Midbrain (tissue), 1 donor: Measurements from ENCODE around the gene TUBGCP6.

ENCODE experiments used
- DNase-seq: peaks from one replicate; lab custom pipeline; 2025; lab: John Stamatoyannopoulos, UW

The TUBGCP6 gene

DNA sequence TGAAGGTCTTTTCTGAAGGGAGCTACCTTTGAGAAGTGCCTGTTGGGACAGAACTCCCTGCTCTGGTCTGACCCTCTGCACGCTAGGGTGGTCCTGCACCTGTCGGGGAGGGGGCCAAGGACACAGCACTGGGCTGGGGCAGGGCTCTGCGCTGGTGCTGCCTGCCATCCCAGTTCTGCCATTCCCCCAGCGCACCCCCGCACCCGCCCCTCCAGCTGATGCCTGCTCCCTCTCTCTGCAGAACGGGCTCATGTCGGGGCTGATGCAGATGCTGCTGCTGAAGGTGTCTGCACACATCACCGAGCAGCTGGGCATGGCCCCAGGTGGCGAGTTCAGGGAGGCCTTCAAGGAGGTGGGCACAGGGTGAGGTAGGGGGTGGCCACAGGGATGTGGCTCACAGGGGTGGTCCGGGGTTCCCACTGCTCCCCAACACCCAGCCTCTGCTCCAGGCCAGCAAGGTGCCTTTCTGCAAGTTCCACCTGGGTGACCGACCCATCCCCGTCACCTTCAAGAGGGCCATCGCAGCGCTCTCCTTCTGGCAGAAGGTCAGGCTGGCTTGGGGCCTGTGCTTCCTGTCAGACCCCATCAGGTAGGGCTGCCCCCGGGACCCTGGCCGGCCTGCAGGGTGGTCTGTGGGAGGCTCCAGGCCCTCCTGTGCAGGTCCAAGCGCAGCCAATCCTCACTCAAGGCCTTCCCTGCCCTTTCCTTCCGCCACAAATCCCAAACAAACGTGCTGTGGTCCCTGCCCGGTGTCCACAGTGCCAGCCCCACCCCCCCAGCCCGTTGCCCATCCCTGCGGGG, 47.6 kb downstream of the TUBGCP6 start:
- no peak for DNase-seq

- no peak for DNase-seq
Measured at GRCh38 chr22:50196256-50196655, 48.6 kb downstream of the TUBGCP6 start.

DNA sequence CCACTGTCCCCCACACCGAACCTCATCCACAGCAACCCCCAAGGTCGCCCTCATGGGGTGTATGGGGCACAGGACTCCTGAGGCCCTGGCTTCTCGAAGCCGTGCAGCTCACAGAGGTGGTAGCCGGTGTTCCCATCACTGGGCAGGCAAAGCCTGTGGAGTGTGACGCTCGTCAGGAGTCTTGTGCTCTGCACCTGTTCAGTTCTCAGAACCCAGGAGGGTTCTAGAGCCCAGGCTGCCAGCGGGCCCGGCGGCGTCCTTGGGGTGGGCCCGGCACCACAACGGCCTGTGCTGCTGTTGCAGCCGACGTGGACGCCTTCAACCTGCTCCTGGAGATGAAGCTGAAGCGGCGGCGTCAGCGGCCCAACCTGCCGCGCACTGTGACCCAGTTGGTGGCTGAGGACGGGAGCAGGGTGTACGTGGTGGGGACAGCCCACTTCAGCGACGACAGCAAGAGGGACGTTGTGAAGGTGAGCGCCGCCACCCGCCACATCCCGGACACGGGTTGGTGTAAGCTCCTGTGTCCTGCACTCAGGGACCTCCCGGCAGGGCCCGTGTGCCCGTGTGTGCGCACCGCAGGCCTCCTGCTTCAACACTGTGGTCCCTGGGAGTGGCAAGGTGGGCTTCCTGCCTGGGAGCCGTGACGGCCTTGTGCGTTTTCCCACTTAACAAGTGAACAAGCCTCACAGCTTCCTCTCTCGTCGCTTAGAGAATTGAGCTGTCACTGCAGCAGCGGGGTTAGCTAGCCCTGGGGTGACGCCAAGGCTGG, 50.6 kb downstream of the TUBGCP6 start:
- DNase-seq = no peak

- DNase-seq = no peak
Measured at GRCh38 chr22:50193621-50194020, 51.2 kb downstream of the TUBGCP6 start.

- no peak for DNase-seq
Measured at GRCh38 chr22:50192436-50193204, 52.2 kb downstream of the TUBGCP6 start.

GRCh38 chr22:50190941-50191741, 53.7 kb downstream of the TUBGCP6 start:
- no peak for DNase-seq

DNA sequence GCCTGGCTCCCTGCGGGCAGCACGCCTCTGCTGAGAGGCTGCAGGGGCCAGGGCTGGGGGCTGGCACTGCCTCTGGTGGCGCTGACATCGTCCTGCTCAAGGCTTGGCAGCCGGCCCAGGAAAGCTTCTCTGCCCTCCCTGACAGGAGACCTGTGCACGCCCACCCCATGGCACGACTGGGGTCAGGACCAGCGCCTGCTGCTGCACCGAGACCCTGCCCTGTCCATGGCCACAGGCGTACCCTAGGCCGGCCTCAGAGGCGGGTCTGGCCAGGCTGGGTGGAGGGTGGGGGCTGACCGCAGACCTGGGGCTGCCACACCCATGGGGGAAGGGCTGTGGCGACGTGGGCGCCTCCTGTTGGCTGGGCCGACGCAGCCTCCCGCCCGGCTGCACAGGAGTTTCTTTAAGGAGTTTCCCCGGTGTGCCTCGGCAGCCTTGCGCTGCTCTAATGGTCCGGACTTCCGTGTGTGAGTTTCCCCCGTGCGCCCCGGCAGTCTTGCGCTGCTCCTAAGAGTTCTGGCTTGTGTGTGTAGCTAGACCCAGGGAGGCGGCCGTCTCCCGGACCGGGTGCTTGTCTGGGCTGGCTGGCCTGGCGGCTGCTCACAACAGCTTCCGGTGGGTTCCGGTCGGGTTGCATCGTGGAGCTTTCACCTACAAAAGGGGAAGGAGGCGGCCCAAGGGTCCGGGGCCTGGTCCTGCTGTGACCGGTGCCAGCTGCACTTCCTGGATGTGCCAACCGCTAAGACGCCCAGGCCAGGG, 54.5 kb downstream of the TUBGCP6 start:
- peak; percentile 34 for DNase-seq

DNA sequence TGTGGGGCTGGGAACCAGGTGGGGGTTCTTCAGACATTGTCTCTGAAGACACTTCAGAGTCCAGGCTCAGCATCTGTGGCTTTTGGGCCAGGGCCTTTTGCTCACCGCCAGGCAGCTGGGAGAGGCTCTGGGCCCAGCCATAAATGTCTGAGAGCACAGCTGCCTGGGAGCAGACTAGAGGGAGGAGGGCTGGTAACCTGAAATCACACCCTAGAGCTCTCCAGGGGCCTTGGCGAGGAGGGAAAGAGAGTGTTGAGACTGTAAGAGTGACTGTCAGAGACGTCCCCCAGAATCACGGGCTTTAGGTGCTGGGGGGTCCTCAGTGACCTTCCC, 55.0 kb downstream of the TUBGCP6 start:
- DNase-seq = no peak

DNA sequence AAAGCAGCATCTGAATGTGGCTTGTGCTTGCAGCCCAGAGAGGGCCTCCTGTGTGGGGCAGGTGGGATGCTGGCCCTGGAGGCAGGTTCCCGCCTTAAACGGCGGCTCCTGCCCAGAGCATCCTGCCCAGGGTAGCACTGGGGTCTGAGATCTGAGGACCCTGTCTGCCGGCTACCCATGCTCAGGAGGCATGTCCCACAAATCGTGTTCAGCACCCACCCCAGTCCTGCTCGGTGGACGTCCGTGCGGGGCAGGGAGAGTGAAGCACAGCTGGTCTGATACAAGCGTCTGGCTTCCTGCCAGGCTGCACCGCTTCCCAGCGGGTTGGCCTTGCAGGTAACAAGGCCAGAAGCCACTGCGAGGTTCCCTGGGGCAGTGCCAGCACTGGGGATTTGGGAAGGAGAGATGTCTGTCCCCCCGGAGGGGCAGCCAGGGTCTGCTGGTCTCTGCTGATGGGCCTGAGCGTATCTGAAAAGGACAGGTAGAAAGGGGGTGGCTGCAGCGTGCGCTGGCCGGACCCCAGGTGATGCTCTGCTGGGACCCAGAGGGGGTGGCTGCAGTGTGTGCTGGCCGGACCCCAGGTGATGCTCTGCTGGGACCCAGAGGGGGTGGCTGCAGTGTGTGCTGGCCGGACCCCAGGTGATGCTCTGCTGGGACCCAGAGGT, 55.5 kb downstream of the TUBGCP6 start:
- no peak for DNase-seq

DNA sequence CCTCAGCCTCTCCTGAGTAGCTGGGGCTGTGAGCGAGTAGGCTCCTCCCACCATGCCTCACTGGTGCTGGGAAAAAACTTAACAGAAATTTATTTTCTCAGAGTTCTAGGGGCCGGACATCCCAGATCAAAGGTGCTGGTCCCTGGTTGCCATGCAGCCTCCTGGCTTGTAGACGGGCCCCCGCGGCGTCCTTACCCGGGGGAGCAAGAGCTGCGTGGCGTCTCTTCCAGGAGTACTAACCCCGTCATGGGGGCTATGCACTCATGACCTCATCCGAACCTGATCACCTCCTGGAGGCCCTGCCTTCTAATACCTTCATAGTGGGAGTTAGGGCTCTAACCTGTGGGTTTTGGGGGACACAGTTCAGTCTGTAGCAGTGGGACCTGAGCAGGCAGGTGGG, 56.5 kb downstream of the TUBGCP6 start:
- DNase-seq = no peak

GRCh38 chr22:50186761-50187523, 57.9 kb downstream of the TUBGCP6 start:
- no peak for DNase-seq

- no peak for DNase-seq
Measured at GRCh38 chr22:50186181-50186714, 58.6 kb downstream of the TUBGCP6 start.

DNA sequence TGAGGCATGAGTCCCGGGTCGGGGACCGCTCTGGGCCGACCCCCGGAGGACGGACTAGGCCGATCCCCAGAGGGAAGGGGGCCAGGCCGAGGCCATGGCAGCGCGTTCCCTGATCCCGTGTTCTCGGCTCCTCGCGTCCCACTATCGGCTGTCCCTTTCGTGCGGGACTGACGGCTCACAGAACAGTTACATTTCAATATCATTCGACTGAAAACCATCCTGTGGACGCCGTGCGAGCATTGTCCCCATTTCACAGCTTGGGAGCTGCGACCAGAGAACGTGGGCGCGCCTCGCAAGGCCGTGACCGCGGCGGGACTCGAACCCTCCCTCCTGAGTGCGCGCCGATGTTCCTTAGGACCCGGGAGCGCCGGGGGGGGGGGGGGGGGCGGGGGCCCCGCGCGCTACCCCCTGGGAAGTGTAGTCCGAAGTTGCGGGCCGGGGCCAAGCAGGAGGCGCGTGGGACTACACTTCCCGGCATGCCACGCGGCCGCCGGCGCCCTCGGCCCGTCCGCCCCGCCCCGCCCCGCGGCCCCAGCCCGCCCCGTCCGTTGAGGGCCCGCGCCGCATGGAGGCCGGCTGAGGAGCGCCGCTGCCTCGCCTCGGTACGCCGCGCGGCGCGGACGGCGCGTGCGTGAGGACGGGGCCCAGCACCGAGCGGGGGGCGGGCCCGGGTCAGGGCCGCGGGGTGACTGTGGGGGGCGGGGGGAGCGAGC, 59.3 kb downstream of the TUBGCP6 start, which contains the start of gene TRABD:
Gene TRABD, plus strand, starts transcription at position 539 of the 713 bp plus-strand sequence. CDS start 7,148 bp downstream, outside the sequence.
- peak; percentile 91 for DNase-seq

DNA sequence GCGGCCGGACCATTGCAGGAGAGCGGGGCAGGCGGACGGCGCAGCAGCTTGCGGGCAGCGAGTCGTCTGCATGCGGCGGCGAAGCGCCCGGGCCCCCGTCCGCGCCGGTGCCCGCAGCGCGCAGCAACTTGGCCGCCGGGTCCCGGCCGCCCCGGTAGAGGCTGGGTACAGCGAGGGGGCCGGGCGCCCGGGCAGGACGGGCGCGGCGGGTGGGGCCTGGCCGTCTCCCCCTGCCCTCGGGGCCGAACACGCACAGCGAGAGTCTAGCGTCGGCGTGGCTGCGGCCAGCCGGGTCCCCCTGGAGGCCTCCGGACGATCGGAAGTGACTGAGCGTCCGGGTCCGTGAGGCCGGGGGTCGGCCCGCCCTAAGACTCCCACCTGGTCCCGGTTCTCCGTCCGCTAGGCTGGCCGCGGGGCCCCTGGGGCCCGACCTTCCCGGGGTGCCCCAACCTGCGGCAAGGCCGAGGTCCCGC, 59.9 kb downstream of the TUBGCP6 start:
- no peak for DNase-seq

DNA sequence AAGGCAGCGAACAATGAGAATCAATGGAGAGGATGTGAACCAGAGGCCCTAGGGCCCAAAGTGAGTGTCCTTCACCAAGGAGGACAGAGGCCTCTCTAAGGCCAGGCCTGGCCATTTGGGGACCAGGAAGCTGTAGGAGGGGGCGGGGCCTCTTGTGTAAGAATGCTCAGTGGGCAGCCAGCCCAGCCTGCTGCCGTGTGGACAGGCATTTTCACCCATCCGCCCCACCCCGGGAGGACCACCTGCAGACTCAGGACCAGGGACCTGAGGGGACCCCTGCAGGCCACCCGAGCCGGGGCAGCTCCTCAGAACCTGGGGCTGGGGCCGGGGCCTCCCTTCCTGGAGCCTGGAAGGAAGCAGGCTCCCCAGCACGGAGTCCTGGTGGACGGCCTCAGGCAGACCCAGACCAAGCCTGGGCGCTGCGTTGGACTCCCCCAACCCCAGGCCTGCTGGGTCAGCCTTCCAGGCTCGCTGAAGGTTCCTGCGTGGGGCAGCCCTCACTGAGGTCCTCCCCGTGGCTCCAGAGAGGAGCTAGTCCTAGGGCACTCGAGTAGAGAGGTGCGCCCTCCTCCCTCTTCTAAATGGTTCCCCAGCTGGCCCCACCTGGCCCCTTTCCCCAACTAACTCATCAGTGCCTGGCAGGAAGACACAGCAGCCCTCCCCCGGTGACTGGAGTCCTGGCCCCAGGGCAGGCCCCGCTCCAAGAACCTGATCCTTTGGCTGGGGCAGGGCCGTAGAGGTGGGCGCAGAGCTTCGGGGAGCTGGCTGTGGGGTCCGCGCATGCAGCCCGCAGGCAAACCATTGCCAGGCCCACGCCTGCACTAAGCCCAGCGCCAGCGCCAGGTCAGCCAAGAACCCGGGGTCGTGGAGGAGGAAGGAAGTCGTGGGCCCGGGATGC, 60.6 kb downstream of the TUBGCP6 start:
- peak; percentile 31 for DNase-seq

GRCh38 chr22:50183141-50183971, 61.5 kb downstream of the TUBGCP6 start:
- no peak for DNase-seq
